ENCODE measurements around the gene RPP14.

Gene RPP14

GRCh38 chr3:58292866-58293265, 13.2 kb upstream of the RPP14 start:
- DNase-seq (ENCODE audit: low read depth): no peak
- no peak overlapping the region for H3K4me3 ChIP-seq (ENCODE audit: control insufficient read depth, low read depth, low read length)
- TF ChIP-seq CTCF (IDR thresholded peaks at IDR 0.05; ENCODE audit: control insufficient read depth, insufficient read depth, low read depth, low read length, missing control alignments): no peak

GRCh38 chr3:58293516-58293915, 12.5 kb upstream of the RPP14 start:
- no peak overlapping the region for H3K4me3 ChIP-seq (ENCODE audit: control insufficient read depth, low read depth, low read length)
- no peak for TF ChIP-seq CTCF (IDR thresholded peaks at IDR 0.05; ENCODE audit: control insufficient read depth, insufficient read depth, low read depth, low read length, missing control alignments)
- DNase-seq (ENCODE audit: low read depth): no peak

GRCh38 chr3:58296269-58296668, 9.8 kb upstream of the RPP14 start:
- no peak for DNase-seq (ENCODE audit: low read depth)
- no peak for TF ChIP-seq CTCF (IDR thresholded peaks at IDR 0.05; ENCODE audit: control insufficient read depth, insufficient read depth, low read depth, low read length, missing control alignments)
- no peak overlapping the region for H3K4me3 ChIP-seq (ENCODE audit: control insufficient read depth, low read depth, low read length)

GRCh38 chr3:58296843-58297242, 9.2 kb upstream of the RPP14 start:
- TF ChIP-seq CTCF (IDR thresholded peaks at IDR 0.05; ENCODE audit: control insufficient read depth, insufficient read depth, low read depth, low read length, missing control alignments): no peak

GRCh38 chr3:58298190-58298589, 7.9 kb upstream of the RPP14 start:
- DNase-seq (ENCODE audit: low read depth): no peak
- no peak for TF ChIP-seq CTCF (IDR thresholded peaks at IDR 0.05; ENCODE audit: control insufficient read depth, insufficient read depth, low read depth, low read length, missing control alignments)
- no peak overlapping the region for H3K4me3 ChIP-seq (ENCODE audit: control insufficient read depth, low read depth, low read length)

More at GRCh38 chr3:58296843-58297242, 9.2 kb upstream of the RPP14 start:
- DNase-seq (ENCODE audit: low read depth): no peak
- H3K4me3 ChIP-seq (ENCODE audit: control insufficient read depth, low read depth, low read length): no peak overlapping the region

GRCh38 chr3:58299075-58299474, 7.0 kb upstream of the RPP14 start:
- no peak overlapping the region for H3K4me3 ChIP-seq (ENCODE audit: control insufficient read depth, low read depth, low read length)
- no peak for TF ChIP-seq CTCF (IDR thresholded peaks at IDR 0.05; ENCODE audit: control insufficient read depth, insufficient read depth, low read depth, low read length, missing control alignments)
- DNase-seq (ENCODE audit: low read depth): no peak
